GM12892 (cell line): ENCODE measurements around the gene MAP4K4.

Source experiments
- POLR2A ChIP-seq: IDR thresholded peaks from 2 replicates; pipeline ENCODE4 v1.6.1; 2011; ENCODE audit warnings: low read depth, low read length, control low read depth
- TAF1 ChIP-seq: IDR thresholded peaks from 2 replicates; pipeline ENCODE4 v1.6.1; 2011; ENCODE audit warnings: low read depth, mild to moderate bottlenecking, control low read depth, low read length, borderline replicate concordance

- TF ChIP-seq POLR2A (no peak), TAF1 (no peak)
Observed at GRCh38 chr2:101732773-101733256, 35.3 kb downstream of the MAP4K4 start.
